ENCODE measurements around the gene GFER. TPM values are rescaled to one million over a fixed set of nuclear protein-coding genes. Genes with fewer than 3 reads are reported as not detected.

The GFER gene
- total and polyA plus RNA-seq, 9 of the 15 experiments (the other 6 are each of a cell fraction or from before 2014, with no cell fraction given): 4.3 to 53.7 (median 19.8) TPM

GRCh38 chr16:1942047-1942809, 41.8 kb upstream of the GFER start (continued):
- no peak for TF ChIP-seq ZNF274 (IDR thresholded peaks at IDR 0.05; ENCODE audit: borderline replicate concordance, low read depth, low read length)
- TF ChIP-seq BRCA1 (IDR thresholded peaks at IDR 0.05): no peak
- TF ChIP-seq BRCA1 (CRISPR knock-in tag; IDR thresholded peaks at IDR 0.05): no peak
- TF ChIP-seq SAP30 (IDR thresholded peaks at IDR 0.05; ENCODE audit: borderline replicate concordance, insufficient read depth, low read depth, low read length, poor library complexity, severe bottlenecking): no peak
- no peak for TF ChIP-seq TRIM25 (IDR thresholded peaks at IDR 0.05; ENCODE audit: borderline replicate concordance)
- TF ChIP-seq THRAP3 (IDR thresholded peaks at IDR 0.05; ENCODE audit: borderline replicate concordance): no peak
- TF ChIP-seq ZNF316 (IDR thresholded peaks at IDR 0.05): peak; percentile 92
- TF ChIP-seq OTX1 (CRISPR knock-in tag; IDR thresholded peaks at IDR 0.05): no peak
- no peak for TF ChIP-seq ZNF431 (CRISPR knock-in tag; IDR thresholded peaks at IDR 0.05)
- TF ChIP-seq L3MBTL2 (IDR thresholded peaks at IDR 0.05): no peak
- TF ChIP-seq ELF1 (tag; IDR thresholded peaks at IDR 0.05): no peak
- TF ChIP-seq MAFG (tag; conservative IDR thresholded peaks at IDR 0.05): peak; percentile 76
- TF ChIP-seq BDP1 (IDR thresholded peaks at IDR 0.05; ENCODE audit: insufficient read depth, insufficient read length): no peak
- TF ChIP-seq ZSCAN32 (CRISPR knock-in tag; IDR thresholded peaks at IDR 0.05): no peak
- TF ChIP-seq ZZZ3 (IDR thresholded peaks at IDR 0.05): no peak
- TF ChIP-seq ZFP91 (CRISPR knock-in tag; IDR thresholded peaks at IDR 0.05): no peak
- TF ChIP-seq HBP1 (CRISPR knock-in tag; IDR thresholded peaks at IDR 0.05): no peak
- TF ChIP-seq ZBTB5 (IDR thresholded peaks at IDR 0.05): no peak
- no peak for TF ChIP-seq HOMEZ (CRISPR knock-in tag; IDR thresholded peaks at IDR 0.05)
- TF ChIP-seq NCOR1 (IDR thresholded peaks at IDR 0.05): no peak
